ENCODE data around the gene VTCN1.

The VTCN1 gene

DNA sequence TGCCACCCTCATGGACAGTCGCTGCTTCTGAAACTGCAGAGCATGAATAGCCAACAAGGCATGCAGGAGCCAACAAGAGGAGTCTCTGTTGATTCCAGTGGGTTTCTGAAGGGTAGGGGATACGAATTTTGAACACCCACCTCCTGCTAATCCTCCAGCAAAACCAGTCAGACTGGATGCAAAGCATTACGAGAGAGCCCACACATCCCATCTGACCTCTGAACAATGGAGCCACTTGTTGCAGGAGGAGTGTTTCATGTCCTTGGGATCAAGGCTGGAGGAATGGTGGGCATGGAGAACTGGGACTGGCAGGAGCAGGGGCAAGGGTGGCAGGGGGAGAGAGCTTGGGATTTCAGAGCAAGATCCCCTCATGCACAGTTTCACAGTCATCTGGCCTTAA, 1.6 kb downstream of the VTCN1 start:
- no peaks in the 10 kb centered on the region for H3K27me3 ChIP-seq (ENCODE audit: low read depth, low read length)
- H3K4me1 ChIP-seq (ENCODE audit: control insufficient read depth in 1 of 2, insufficient read depth in 2 of 2, low read length in 2 of 2), result no peaks in the 10 kb centered on the region
- H3K36me3 ChIP-seq (ENCODE audit: control insufficient read depth in 1 of 2, insufficient read depth in 2 of 2, low read length in 2 of 2), result no peaks in the 10 kb centered on the region
- no peaks in the 10 kb centered on the region for H3K9me3 ChIP-seq (ENCODE audit: control insufficient read depth in 1 of 2, low read length in 2 of 2)
- H3K27ac ChIP-seq (ENCODE audit: low read length), result no peak overlapping the region
- H3K4me3 ChIP-seq (ENCODE audit: low read depth in 1 of 2, low read length in 2 of 2), result no peak overlapping the region

DNA sequence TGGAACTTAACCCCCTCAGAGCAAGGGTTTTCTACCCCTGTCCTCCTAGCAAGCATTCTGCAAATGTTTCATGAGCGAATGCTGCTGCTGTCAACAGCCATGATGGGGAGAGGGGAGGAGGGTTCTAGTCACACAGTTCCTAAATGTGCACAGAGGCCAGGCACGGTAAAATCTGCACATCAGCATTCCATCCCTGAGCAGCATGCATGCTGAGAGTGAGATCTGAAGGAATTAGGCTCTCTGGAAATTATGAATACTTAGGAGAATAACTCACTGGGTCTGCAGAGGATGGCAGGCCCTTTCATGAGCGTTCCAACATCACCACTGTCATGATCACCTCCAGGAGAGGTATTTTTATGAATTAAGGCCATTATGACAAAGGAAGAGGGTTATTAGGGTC, 2.1 kb downstream of the VTCN1 start:
- H3K9me3 ChIP-seq (ENCODE audit: control insufficient read depth in 1 of 2, low read length in 2 of 2), result no peaks in the 10 kb centered on the region
- no peaks in the 10 kb centered on the region for H3K4me1 ChIP-seq (ENCODE audit: control insufficient read depth in 1 of 2, insufficient read depth in 2 of 2, low read length in 2 of 2)
- no peak overlapping the region for H3K27ac ChIP-seq (ENCODE audit: low read length)
- no peaks in the 10 kb centered on the region for H3K36me3 ChIP-seq (ENCODE audit: control insufficient read depth in 1 of 2, insufficient read depth in 2 of 2, low read length in 2 of 2)
- no peak overlapping the region for H3K4me3 ChIP-seq (ENCODE audit: low read depth in 1 of 2, low read length in 2 of 2)
- no peaks in the 10 kb centered on the region for H3K27me3 ChIP-seq (ENCODE audit: low read depth, low read length)

DNA sequence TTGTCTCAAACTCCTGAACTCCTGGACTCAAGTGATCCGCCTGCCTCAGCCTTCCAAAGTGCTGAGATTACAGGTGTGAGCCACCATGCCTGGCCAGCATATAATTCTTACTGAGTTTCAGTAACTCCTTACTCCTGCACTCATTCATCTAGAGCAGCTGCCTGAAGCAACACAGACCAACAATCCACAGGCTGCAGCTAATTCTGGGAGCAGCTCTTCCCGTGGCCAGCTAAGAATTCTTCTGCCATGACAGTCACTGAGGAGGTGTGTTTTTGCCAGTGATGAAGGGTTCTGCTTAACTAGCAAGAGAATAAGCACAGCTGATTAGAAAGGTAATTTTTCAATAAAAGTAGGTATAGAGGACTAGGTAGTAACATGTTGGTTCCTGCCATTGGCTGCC, 5.4 kb downstream of the VTCN1 start:
- Histone ChIP-seq H3K36me3 (ENCODE audit: control insufficient read depth in 1 of 2, insufficient read depth in 2 of 2, low read length in 2 of 2) (no peaks in the 10 kb centered on the region), H3K4me3 (ENCODE audit: low read depth in 1 of 2, low read length in 2 of 2) (no peak overlapping the region), H3K9me3 (ENCODE audit: control insufficient read depth in 1 of 2, low read length in 2 of 2) (no peaks in the 10 kb centered on the region), H3K27ac (ENCODE audit: low read length) (no peak overlapping the region), H3K27me3 (ENCODE audit: low read depth, low read length) (no peaks in the 10 kb centered on the region), H3K4me1 (ENCODE audit: control insufficient read depth in 1 of 2, insufficient read depth in 2 of 2, low read length in 2 of 2) (no peaks in the 10 kb centered on the region)

DNA sequence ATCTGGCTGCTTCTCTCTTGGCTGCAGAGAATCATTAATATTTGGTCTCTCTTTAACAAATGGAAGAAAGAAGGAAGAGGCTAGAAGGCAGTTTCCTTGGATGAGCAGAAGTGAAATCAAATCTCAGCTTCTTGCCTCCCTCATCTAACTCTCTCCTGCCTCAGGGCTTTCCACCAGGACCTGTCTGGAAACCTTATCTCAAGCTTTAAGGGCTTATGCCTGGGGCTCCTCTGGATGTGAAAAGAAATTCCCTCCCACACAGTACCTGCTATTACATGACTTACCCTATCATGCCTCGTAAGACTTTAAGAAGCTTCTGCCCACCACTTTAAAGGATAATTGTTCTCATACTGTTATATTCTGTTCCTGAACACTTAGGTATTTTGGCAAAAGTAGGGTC, 8.9 kb downstream of the VTCN1 start:
- Histone ChIP-seq H3K4me3 (ENCODE audit: low read depth in 1 of 2, low read length in 2 of 2) (no peak overlapping the region), H3K36me3 (ENCODE audit: control insufficient read depth in 1 of 2, insufficient read depth in 2 of 2, low read length in 2 of 2) (no peaks in the 10 kb centered on the region), H3K4me1 (ENCODE audit: control insufficient read depth in 1 of 2, insufficient read depth in 2 of 2, low read length in 2 of 2) (no peaks in the 10 kb centered on the region), H3K9me3 (ENCODE audit: control insufficient read depth in 1 of 2, low read length in 2 of 2) (no peaks in the 10 kb centered on the region), H3K27ac (ENCODE audit: low read length) (no peak overlapping the region), H3K27me3 (ENCODE audit: low read depth, low read length) (no peaks in the 10 kb centered on the region)

DNA sequence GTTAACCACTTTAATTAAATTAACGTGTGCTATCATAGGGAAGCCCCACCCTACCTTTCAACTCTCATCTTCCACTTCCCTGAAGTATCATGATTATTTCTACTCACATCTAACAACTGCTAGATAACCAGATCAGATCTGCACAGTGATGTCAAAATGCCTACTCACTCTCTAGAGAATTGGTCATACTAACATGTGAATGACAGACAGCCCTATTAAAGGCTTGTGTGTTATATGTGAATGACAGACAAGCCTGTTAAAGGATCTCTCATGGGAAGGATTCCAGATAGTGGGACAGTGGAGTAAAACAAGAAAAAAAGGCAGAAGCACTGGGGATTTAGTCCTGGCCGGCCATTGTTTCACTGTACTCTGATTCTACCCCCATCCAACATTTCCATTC, 12.6 kb downstream of the VTCN1 start:
- Histone ChIP-seq H3K27ac (ENCODE audit: low read length) (no peak overlapping the region), H3K36me3 (ENCODE audit: control insufficient read depth in 1 of 2, insufficient read depth in 2 of 2, low read length in 2 of 2) (no peaks in the 10 kb centered on the region), H3K9me3 (ENCODE audit: control insufficient read depth in 1 of 2, low read length in 2 of 2) (no peaks in the 10 kb centered on the region), H3K4me3 (ENCODE audit: low read depth in 1 of 2, low read length in 2 of 2) (no peak overlapping the region), H3K4me1 (ENCODE audit: control insufficient read depth in 1 of 2, insufficient read depth in 2 of 2, low read length in 2 of 2) (no peaks in the 10 kb centered on the region), H3K27me3 (ENCODE audit: low read depth, low read length) (no peaks in the 10 kb centered on the region)

DNA sequence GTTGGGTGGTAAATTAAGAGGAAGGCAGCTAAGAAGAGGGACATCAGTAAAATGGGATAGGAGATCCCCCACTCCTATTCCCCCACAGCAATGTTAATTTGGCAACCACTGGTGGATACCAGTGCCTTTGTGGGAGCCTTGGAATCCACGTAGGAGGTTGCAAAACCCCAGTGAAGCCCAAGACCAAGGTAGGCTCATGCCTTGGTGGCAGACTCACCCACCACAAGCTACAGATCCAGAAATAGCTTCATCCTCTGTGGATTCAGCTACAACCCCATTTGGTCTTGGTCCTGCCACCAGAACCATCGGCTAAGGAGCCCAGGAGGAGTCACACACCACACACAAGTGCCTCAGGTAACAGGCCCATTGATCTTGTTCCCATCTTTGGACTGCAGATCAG, 21.0 kb downstream of the VTCN1 start:
- no peak overlapping the region for H3K4me3 ChIP-seq (ENCODE audit: low read depth in 1 of 2, low read length in 2 of 2)
- no peaks in the 10 kb centered on the region for H3K4me1 ChIP-seq (ENCODE audit: control insufficient read depth in 1 of 2, insufficient read depth in 2 of 2, low read length in 2 of 2)
- H3K27ac ChIP-seq (ENCODE audit: low read length), result no peak overlapping the region
- H3K9me3 ChIP-seq (ENCODE audit: control insufficient read depth in 1 of 2, low read length in 2 of 2), result no peaks in the 10 kb centered on the region
- no peaks in the 10 kb centered on the region for H3K36me3 ChIP-seq (ENCODE audit: control insufficient read depth in 1 of 2, insufficient read depth in 2 of 2, low read length in 2 of 2)
- no peaks in the 10 kb centered on the region for H3K27me3 ChIP-seq (ENCODE audit: low read depth, low read length)

DNA sequence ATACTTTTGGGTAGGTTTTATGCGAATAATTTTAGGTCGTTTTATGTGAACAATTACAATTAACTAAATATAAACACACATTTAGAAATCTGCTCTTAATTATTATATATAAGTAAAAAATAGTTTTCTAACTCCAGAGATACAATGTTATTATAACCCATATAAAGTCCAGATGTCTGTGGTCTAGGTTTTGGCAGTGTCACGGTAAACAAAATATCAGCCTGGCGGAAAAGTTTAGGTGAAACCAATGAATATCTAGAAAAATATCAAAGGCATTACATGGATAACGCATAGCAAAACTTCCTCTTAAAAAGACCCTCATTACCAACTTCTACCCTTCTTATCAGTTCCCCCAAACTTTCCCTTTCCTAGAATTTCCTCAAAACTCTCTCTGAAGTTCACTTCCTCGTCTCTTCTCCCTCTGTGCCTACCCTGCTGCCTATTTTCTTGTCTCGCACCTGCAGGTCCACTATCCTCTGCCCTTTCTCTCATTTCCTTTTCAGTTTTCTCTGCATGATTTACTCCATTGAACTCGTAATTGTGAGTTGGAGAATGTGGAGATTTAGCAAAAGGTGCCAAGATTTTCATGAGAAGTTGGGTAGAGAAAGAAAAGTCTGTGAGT, 21.8 kb downstream of the VTCN1 start:
- Histone ChIP-seq H3K4me1 (ENCODE audit: control insufficient read depth in 1 of 2, insufficient read depth in 2 of 2, low read length in 2 of 2) (no peaks in the 10 kb centered on the region), H3K27ac (ENCODE audit: low read length) (no peak overlapping the region)

DNA sequence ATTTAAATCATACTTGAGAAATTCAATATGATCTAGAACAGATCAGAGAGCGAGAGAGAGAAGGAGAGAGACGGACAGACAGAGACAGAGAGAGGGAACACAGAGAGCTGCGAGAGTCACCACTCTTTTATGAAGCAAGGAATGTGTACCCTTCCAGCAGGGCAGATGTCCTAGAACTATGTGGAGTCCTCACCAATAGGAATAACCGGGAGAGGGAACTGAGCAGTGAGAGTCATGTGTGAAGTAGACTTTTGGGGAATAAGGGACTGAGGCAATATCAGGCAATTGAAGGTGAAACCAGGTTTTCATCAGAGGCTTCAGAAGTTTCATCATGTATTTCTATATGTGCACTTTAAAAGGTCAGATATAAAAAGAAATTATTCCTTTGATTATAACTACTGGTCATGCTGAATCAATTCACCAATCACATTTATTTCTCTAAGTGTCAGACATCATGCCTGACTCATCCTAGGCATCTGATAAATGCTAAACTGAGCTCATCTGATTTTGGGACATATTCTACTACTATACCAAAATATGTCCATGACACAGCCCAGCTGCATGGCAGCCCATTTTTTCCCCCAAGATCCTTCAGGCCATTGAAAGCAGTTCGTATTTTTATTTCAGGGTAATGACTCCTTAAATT, 22.4 kb downstream of the VTCN1 start:
- H3K36me3 ChIP-seq (ENCODE audit: control insufficient read depth in 1 of 2, insufficient read depth in 2 of 2, low read length in 2 of 2), result no peaks in the 10 kb centered on the region
- H3K9me3 ChIP-seq (ENCODE audit: control insufficient read depth in 1 of 2, low read length in 2 of 2), result no peaks in the 10 kb centered on the region
- no peak overlapping the region for H3K4me3 ChIP-seq (ENCODE audit: low read depth in 1 of 2, low read length in 2 of 2)
- no peaks in the 10 kb centered on the region for H3K4me1 ChIP-seq (ENCODE audit: control insufficient read depth in 1 of 2, insufficient read depth in 2 of 2, low read length in 2 of 2)
- no peaks in the 10 kb centered on the region for H3K27me3 ChIP-seq (ENCODE audit: low read depth, low read length)
- H3K27ac ChIP-seq (ENCODE audit: low read length), result no peak overlapping the region

More for the DNA sequence above, 21.8 kb downstream of the VTCN1 start:
- Histone ChIP-seq H3K27me3 (ENCODE audit: low read depth, low read length) (no peaks in the 10 kb centered on the region), H3K36me3 (ENCODE audit: control insufficient read depth in 1 of 2, insufficient read depth in 2 of 2, low read length in 2 of 2) (no peaks in the 10 kb centered on the region), H3K4me3 (ENCODE audit: low read depth in 1 of 2, low read length in 2 of 2) (no peak overlapping the region), H3K9me3 (ENCODE audit: control insufficient read depth in 1 of 2, low read length in 2 of 2) (no peaks in the 10 kb centered on the region)

DNA sequence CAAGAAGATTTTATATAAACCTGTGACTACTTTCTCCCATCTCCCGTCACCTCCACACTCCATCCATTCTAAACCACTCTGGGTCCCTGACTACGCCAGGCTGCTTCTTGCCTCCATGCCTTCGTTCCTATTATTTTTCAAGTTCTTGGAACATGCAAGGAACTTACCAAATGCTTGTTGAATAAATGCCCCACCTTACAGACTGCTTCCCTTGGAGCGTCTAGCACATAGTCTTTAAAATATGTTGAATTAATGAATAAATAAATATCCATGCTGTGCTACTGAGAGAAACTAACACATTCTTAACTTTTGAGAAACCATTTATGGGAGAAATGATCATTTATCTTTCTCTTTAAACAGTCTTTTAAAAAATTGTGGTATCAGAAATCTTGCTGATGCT, 27.6 kb downstream of the VTCN1 start:
- no peak overlapping the region for H3K27ac ChIP-seq (ENCODE audit: low read length)
- no peaks in the 10 kb centered on the region for H3K27me3 ChIP-seq (ENCODE audit: low read depth, low read length)
- H3K4me3 ChIP-seq (ENCODE audit: low read depth in 1 of 2, low read length in 2 of 2), result no peak overlapping the region
- no peaks in the 10 kb centered on the region for H3K9me3 ChIP-seq (ENCODE audit: control insufficient read depth in 1 of 2, low read length in 2 of 2)
- no peaks in the 10 kb centered on the region for H3K36me3 ChIP-seq (ENCODE audit: control insufficient read depth in 1 of 2, insufficient read depth in 2 of 2, low read length in 2 of 2)
- H3K4me1 ChIP-seq (ENCODE audit: control insufficient read depth in 1 of 2, insufficient read depth in 2 of 2, low read length in 2 of 2), result no peaks in the 10 kb centered on the region

DNA sequence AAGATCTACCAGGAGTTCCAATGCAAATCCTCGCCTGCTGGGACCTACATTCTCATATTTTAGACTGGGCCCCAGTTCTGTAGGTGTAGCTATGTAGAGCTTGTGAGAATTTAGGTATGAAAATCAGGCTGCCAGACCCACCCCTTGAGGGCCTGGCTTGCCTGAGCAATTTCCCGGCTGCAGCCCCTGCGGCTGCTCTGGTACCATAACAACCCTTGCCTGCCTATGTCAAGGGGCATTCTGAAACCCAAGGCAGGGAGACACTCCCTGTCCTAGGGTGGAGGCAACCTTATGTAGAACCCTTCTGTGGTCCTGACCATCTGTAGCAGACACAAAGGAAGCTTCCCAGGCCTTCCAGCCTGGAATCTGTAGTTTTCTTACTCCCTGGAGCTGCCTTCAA, 28.4 kb downstream of the VTCN1 start:
- H3K9me3 ChIP-seq (ENCODE audit: control insufficient read depth in 1 of 2, low read length in 2 of 2), result no peaks in the 10 kb centered on the region
- H3K27me3 ChIP-seq (ENCODE audit: low read depth, low read length), result no peaks in the 10 kb centered on the region
- no peak overlapping the region for H3K4me3 ChIP-seq (ENCODE audit: low read depth in 1 of 2, low read length in 2 of 2)
- H3K36me3 ChIP-seq (ENCODE audit: control insufficient read depth in 1 of 2, insufficient read depth in 2 of 2, low read length in 2 of 2), result no peaks in the 10 kb centered on the region
- no peaks in the 10 kb centered on the region for H3K4me1 ChIP-seq (ENCODE audit: control insufficient read depth in 1 of 2, insufficient read depth in 2 of 2, low read length in 2 of 2)
- no peak overlapping the region for H3K27ac ChIP-seq (ENCODE audit: low read length)

DNA sequence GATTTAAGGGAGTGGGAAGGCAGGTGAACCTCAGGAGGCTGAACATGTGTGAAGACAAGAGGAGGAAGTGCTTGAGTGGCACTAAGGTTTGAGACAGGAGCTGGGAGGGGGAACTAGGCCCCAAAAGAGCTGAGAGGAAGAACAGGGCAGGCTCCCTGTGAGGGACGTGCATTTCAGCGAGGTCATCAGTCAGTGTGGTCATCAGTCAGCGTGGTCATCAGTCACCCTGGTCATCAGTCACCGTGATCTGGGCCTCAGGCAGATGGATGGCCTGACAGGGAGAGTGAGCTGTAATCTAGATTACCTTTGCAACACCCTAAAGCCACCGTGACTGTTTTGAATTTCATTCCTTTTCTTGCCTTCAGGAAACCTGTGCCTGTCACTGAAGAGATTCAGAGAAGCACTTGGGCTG, 29.1 kb downstream of the VTCN1 start:
- no peak overlapping the region for H3K27ac ChIP-seq (ENCODE audit: low read length)
- H3K4me3 ChIP-seq (ENCODE audit: low read depth in 1 of 2, low read length in 2 of 2), result no peak overlapping the region

More for the DNA sequence above, 29.1 kb downstream of the VTCN1 start:
- no peaks in the 10 kb centered on the region for H3K36me3 ChIP-seq (ENCODE audit: control insufficient read depth in 1 of 2, insufficient read depth in 2 of 2, low read length in 2 of 2)
- no peaks in the 10 kb centered on the region for H3K4me1 ChIP-seq (ENCODE audit: control insufficient read depth in 1 of 2, insufficient read depth in 2 of 2, low read length in 2 of 2)
- no peaks in the 10 kb centered on the region for H3K9me3 ChIP-seq (ENCODE audit: control insufficient read depth in 1 of 2, low read length in 2 of 2)
- H3K27me3 ChIP-seq (ENCODE audit: low read depth, low read length), result no peaks in the 10 kb centered on the region
